Measurements from ENCODE around the gene TIPARP. TPM values are rescaled to one million over a fixed set of nuclear protein-coding genes. Genes with fewer than 3 reads are reported as not detected.

TIPARP gene, protein sequence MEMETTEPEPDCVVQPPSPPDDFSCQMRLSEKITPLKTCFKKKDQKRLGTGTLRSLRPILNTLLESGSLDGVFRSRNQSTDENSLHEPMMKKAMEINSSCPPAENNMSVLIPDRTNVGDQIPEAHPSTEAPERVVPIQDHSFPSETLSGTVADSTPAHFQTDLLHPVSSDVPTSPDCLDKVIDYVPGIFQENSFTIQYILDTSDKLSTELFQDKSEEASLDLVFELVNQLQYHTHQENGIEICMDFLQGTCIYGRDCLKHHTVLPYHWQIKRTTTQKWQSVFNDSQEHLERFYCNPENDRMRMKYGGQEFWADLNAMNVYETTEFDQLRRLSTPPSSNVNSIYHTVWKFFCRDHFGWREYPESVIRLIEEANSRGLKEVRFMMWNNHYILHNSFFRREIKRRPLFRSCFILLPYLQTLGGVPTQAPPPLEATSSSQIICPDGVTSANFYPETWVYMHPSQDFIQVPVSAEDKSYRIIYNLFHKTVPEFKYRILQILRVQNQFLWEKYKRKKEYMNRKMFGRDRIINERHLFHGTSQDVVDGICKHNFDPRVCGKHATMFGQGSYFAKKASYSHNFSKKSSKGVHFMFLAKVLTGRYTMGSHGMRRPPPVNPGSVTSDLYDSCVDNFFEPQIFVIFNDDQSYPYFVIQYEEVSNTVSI
- total RNA-seq (40.9 and 42.5 TPM in 2 replicates), polyA plus RNA-seq (11.2 and 25.9 TPM in 2 replicates), polyA minus RNA-seq (27.5 and 42.5 TPM in 2 replicates)
- 26.0 TPM for total RNA-seq (2013)

DNA sequence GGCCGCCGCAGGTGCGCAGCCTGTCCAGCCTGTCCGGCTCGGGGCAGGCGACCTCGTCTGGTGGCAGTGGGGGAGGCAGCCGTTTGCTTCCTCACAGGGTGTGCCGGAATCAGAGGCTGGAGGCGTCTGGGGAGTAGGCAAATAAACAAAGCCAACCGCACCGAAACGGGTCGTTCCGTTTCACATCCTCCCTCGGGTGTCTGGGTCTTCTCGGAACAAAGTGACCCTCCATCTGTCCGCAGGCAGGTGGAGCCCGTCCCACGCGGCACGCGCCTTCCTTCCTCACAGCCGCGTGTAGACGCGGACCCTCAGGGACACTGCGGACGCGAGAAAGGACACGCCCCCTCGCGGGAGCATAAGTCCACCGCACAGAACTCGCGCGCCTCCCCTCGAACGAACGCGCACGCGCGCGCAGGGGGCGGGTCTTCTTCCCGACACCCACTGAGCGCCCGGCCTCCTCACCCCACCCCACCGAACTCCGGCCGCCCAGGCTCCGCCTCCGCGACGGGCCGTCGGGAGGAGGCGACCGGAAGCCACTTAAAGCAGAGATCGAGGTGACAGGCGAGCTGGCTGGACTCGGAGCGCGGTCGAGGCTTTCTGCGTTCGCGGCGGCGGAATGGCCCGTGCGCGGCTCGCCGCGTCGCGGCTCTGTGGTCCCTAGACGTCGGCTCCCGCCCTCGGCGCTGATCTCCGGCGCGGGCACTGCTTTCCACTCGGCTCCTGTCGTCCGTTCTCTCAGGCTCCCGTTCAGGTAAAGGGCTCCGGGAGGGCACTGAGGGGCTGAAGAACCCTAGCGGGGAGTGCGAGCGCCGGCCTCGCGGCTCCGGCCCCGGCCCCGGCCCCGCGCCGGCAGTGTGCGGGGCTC lies at the start of gene TIPARP:
Gene TIPARP, plus strand, starts transcription at position 545 of the 865 bp plus-strand sequence. CDS start 3,108 bp downstream, outside the sequence.
- ChIA-PET POLR2A (interaction anchor here (1.0 to 4.0 kb wide), 10 partner anchors 10 to 501 kb away, joined by 3 to 24 read pairs (median 4); partner anchors contain the start of genes CCNL1 and SSR3), CTCF (interaction anchor here (0.6 to 6.7 kb wide), 39 partner anchors 10 to 565 kb away, joined by 3 to 63 read pairs (median 4); partner anchors contain the start of genes CCNL1 and SSR3)
- ATAC-seq (ENCODE audit: low read depth) (peak; percentile 81), DNase-seq (peak; percentile 100)
- no peaks in the 10 kb centered on the region for H3K9me3 ChIP-seq (ENCODE audit: control extremely low read depth in 1 of 3, control insufficient read depth in 2 of 3, insufficient read depth in 1 of 3, low read length in 2 of 3)
- peaks cover 25 to 30% of the 10 kb centered on the region in 2 donors for H3K4me1 ChIP-seq (ENCODE audit: control insufficient read depth in 2 of 2, insufficient read depth in 2 of 2, low read length in 2 of 2)
- peak within 1 kb of the TSS; percentile 77 for H2AFZ ChIP-seq (ENCODE audit: insufficient read depth, low read depth, low read length, poor library complexity, severe bottlenecking)
- intact Hi-C loops (cut with micrococcal nuclease), result loop anchor here (1.0 to 5.0 kb wide), 17 partner anchors 13 to 1968 kb away; partner anchors contain the start of genes CCNL1, GFM1, GMPS and SLC33A1
- no peaks in the 10 kb centered on the region for H3K9me3 Mint-ChIP-seq (ENCODE audit: insufficient read depth)
- H3K27ac Mint-ChIP-seq, result peak within 1 kb of the TSS; percentile 99
- H3K4me1 Mint-ChIP-seq, result peaks cover 47% of the 10 kb centered on the region
- H3K79me2 ChIP-seq (ENCODE audit: control insufficient read depth, insufficient read depth, low read length), result peaks cover 40% of the 10 kb centered on the region
- WGBS (ENCODE audit: insufficient coverage), result under 1% methylated on average over 105 of the region's 105 CpGs
- peak; percentile 83 for TF ChIP-seq CTCF (IDR thresholded peaks at IDR 0.05)
- TF ChIP-seq EZH2 (IDR thresholded peaks at IDR 0.05; ENCODE audit: borderline replicate concordance, insufficient read depth, low read depth, low read length, poor library complexity, severe bottlenecking), result no peak
- H3K27ac ChIP-seq (ENCODE audit: low read length in 2 of 2), result peak within 1 kb of the TSS; percentile 86 to 94
- peak within 1 kb of the TSS; percentile 95 for H3K4me2 ChIP-seq (replicated peaks; ENCODE audit: low read depth, low read length, poor library complexity, severe bottlenecking)
- H3K4me3 ChIP-seq (ENCODE audit: control extremely low read depth in 1 of 5, extremely low read depth in 1 of 5, insufficient read depth in 1 of 5, low read depth in 2 of 5, low read length in 4 of 5), result peak within 1 kb of the TSS; percentile 80 to 96 (median 81)
- H3K4me3 Mint-ChIP-seq, result peak within 1 kb of the TSS; percentile 91
- no peaks in the 10 kb centered on the region for H3K27me3 Mint-ChIP-seq
- peak within 1 kb of the TSS; percentile 96 for H3K9ac ChIP-seq (ENCODE audit: low read length)
- peaks cover 47% of the 10 kb centered on the region for H4K20me1 ChIP-seq (ENCODE audit: control insufficient read depth, insufficient read depth, low read length, poor library complexity, severe bottlenecking)
- H3K36me3 ChIP-seq (replicated peaks in 1 of 2; ENCODE audit: control extremely low read depth in 1 of 2, control insufficient read depth in 1 of 2, extremely low read depth in 1 of 2, insufficient read depth in 2 of 2, low read length in 1 of 2), result peaks cover 3 to 14% of the 10 kb centered on the region in 2 experiments
- H3K27me3 ChIP-seq (replicated peaks in 1 of 4; ENCODE audit: control extremely low read depth in 1 of 4, control insufficient read depth in 3 of 4, insufficient read depth in 4 of 4, low read length in 3 of 4), result no peaks in the 10 kb centered on the region
